Measurements from ENCODE around the gene PRTFDC1.
"Not testable (repeated sequence)": the region's sequence is repeated elsewhere in the genome, so short reads cannot be mapped to it uniquely, and the experiment has no call there.

Gene PRTFDC1

DNA sequence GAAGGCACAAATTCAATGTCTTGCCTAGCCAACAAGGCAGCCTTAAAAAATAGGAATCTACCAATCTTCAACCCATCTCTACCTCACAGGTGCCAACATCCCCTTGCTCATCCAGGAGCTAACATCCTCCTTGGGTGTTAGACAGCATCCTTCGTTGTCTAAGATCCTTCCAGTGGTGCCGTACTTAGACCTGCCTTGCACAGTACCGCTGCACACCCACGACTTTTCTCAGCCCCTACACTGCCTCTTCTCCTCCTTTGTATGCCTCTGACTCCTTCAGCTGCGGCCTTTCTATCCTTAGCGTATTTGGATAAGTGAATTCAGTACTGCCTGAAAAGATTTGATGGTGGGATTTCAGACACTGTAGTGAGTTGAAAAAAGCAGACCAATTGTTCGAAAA is 15.9 kb upstream of the PRTFDC1 start:
- Histone ChIP-seq H4K20me1 (no peaks in the 10 kb centered on the region), H3K9ac (no peak overlapping the region), H3K27me3 (no peaks in the 10 kb centered on the region), H3K4me2 (no peak overlapping the region), H3K36me3 (no peaks in the 10 kb centered on the region), H3K4me1 (no peaks in the 10 kb centered on the region), H3K9me3 (replicated peaks in 1 of 11) (no peaks in the 10 kb centered on the region), H3K27ac (no peak overlapping the region), H3K4me3 (no peak overlapping the region)
- no peak for TF ChIP-seq Cebpa-rat (IDR thresholded peaks at IDR 0.05)

DNA sequence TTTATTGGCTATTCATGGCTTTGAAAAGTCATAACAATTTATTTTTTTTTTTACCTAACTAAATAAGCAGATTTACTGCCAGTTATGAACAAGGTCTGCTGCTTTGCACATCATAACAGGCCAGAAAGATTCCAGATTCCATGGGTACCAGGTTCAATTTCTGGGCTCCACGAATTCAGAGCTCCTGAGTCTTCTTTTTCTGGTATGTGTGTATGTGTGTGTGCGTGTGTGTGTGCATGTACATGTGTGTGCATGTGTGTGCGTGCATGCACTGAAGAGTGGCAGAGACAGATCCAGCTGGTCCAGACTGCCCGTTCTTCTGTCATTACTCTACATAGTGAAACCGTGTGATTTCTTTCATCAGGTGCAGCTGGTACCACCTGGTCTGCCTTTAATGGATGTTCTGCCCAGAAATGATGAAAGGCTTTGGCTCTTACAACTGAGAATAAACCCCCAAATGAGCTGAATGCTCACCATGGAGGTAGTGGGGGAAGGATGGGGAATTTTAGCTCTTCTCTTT is 14.6 kb upstream of the PRTFDC1 start:
- Histone ChIP-seq H3K9ac (no peak overlapping the region), H3K36me3 (no peaks in the 10 kb centered on the region), H4K20me1 (no peaks in the 10 kb centered on the region), H3K27ac (no peak overlapping the region), H3K4me1 (no peaks in the 10 kb centered on the region), H3K4me2 (no peak overlapping the region), H3K27me3 (no peaks in the 10 kb centered on the region), H3K9me3 (replicated peaks in 1 of 11) (no peaks in the 10 kb centered on the region), H3K4me3 (no peak overlapping the region)
- no peak for TF ChIP-seq Cebpa-rat (IDR thresholded peaks at IDR 0.05)

DNA sequence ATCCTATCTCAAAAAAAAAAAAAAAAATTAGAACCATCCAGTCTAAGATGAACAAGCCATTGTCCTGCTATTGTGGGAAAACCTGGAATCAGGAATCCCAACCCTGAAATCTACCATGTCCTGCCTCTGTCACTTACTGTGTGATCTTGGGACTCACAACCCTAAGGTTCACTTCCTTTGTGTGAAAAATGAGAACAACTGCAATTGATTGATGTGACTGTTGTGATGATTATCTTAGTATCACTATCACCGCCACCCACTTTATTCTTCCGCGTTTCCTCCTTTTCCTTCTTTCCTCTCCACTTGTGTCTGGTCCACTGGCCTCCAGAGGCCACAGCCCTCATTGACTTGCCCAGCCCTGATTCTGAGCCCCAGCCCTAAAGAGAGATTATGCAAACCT is 12.6 kb upstream of the PRTFDC1 start:
- Histone ChIP-seq H3K27me3 (no peaks in the 10 kb centered on the region), H3K9me3 (replicated peaks in 1 of 11) (no peaks in the 10 kb centered on the region), H3K27ac (no peak overlapping the region), H3K9ac (no peak overlapping the region), H3K4me2 (no peak overlapping the region), H3K36me3 (no peaks in the 10 kb centered on the region), H4K20me1 (no peaks in the 10 kb centered on the region), H3K4me3 (no peak overlapping the region), H3K4me1 (no peaks in the 10 kb centered on the region)
- TF ChIP-seq Cebpa-rat (IDR thresholded peaks at IDR 0.05) = no peak

DNA sequence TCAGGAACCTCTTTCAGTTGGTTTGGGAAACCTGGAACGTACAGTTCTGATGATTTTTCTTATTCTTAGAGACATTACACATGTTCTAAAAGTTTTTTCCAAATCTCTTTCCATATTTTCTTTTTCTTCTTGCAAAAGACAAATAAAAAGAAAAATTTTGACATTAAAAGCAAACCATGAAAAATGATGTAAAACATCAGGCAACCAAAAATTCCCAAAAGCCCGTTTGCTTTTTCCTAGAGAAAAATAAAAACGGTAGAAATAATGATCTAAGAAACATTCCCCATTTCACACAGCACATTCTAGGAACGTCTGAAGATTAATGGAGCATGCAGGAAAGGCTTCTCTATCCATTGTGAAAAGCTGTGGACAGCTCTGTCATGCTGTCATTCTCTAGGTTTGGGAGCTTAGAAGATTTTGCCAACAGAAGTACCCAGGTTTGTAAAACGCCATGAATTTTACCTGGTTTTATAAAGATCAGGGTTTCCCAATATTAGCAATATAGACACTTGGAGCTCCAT is 11.2 kb upstream of the PRTFDC1 start:
- H3K9ac ChIP-seq = no peak overlapping the region
- H3K27me3 ChIP-seq = no peaks in the 10 kb centered on the region
- no peaks in the 10 kb centered on the region for H3K4me1 ChIP-seq
- no peak overlapping the region for H3K4me3 ChIP-seq
- no peaks in the 10 kb centered on the region for H3K9me3 ChIP-seq (replicated peaks in 1 of 11)
- no peak for TF ChIP-seq Cebpa-rat (IDR thresholded peaks at IDR 0.05)
- no peak overlapping the region for H3K27ac ChIP-seq
- H3K4me2 ChIP-seq = no peak overlapping the region
- no peaks in the 10 kb centered on the region for H3K36me3 ChIP-seq
- H4K20me1 ChIP-seq = no peaks in the 10 kb centered on the region

DNA sequence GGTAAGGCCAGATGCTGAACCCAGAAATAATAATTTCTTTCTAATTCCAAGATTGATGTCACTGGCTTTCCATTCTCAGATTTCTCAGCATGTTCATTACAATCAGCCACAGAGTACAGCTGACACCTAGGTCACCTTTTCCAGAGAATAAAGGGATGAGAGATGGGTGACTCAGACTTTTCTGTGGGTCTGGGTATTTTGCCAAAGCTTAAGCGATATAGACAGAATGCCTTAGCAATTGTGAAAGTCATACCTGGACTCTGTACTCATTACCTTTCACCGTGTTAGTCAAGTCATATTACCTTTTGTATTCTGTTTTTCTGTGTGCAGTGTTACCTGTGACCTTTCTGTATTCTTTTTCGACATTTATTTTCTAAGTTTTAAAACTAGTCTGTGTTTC is 10.6 kb upstream of the PRTFDC1 start:
- no peaks in the 10 kb centered on the region for H3K27me3 ChIP-seq
- no peaks in the 10 kb centered on the region for H3K9me3 ChIP-seq (replicated peaks in 1 of 11)
- no peaks in the 10 kb centered on the region for H4K20me1 ChIP-seq
- no peak for TF ChIP-seq Cebpa-rat (IDR thresholded peaks at IDR 0.05)
- H3K4me2 ChIP-seq = no peak overlapping the region
- no peaks in the 10 kb centered on the region for H3K36me3 ChIP-seq
- H3K9ac ChIP-seq = no peak overlapping the region
- H3K4me1 ChIP-seq = no peaks in the 10 kb centered on the region
- H3K27ac ChIP-seq = no peak overlapping the region
- H3K4me3 ChIP-seq = no peak overlapping the region

DNA sequence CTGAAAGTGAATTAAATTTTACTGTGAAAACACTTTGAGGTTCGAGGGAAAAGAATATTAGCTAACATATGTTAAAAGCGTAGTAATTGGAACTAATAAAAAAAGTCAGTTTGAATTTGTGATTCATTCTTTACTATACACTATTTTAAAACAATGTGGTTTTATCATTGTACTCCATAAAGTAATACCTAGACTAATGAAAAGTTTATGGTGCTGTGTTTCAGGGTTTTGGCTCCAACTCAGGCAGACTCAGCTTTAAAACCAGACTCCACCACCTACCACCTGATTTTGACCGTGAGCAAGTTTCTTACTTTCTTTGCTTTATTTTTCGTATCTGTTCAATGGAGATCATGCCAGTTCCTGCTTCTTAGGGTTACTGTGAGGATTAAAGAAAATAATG is 9.2 kb upstream of the PRTFDC1 start:
- H3K9ac ChIP-seq = no peak overlapping the region
- no peak overlapping the region for H3K4me3 ChIP-seq
- H3K27me3 ChIP-seq = no peaks in the 10 kb centered on the region
- no peak overlapping the region for H3K27ac ChIP-seq
- H3K36me3 ChIP-seq = no peaks in the 10 kb centered on the region
- no peak for TF ChIP-seq Cebpa-rat (IDR thresholded peaks at IDR 0.05)
- H3K4me2 ChIP-seq = no peak overlapping the region
- no peaks in the 10 kb centered on the region for H3K9me3 ChIP-seq (replicated peaks in 1 of 11)
- H4K20me1 ChIP-seq = no peaks in the 10 kb centered on the region
- H3K4me1 ChIP-seq = no peaks in the 10 kb centered on the region

DNA sequence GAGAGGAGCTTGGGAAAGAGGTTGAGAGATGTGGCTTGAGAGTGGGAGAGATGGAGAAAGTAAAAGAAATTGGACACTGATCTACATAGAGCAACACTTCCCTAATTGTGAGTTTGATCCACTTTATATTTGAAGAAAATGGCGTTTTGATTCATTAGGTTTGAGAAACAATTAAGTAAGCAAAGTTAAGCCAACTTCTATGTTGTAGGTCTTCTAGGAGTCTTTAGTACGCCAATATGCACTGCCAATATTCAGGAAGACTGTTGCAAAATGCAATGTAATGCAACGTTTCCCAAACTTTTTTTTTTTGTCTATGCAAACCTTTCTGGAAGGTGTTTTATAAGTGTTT is 7.0 kb upstream of the PRTFDC1 start:
- Histone ChIP-seq H4K20me1 (no peaks in the 10 kb centered on the region), H3K27me3 (no peaks in the 10 kb centered on the region), H3K4me2 (no peak overlapping the region), H3K4me1 (no peaks in the 10 kb centered on the region), H3K4me3 (no peak overlapping the region), H3K36me3 (no peaks in the 10 kb centered on the region), H3K9me3 (replicated peaks in 1 of 11) (no peaks in the 10 kb centered on the region), H3K9ac (no peak overlapping the region), H3K27ac (no peak overlapping the region)
- no peak for TF ChIP-seq Cebpa-rat (IDR thresholded peaks at IDR 0.05)

DNA sequence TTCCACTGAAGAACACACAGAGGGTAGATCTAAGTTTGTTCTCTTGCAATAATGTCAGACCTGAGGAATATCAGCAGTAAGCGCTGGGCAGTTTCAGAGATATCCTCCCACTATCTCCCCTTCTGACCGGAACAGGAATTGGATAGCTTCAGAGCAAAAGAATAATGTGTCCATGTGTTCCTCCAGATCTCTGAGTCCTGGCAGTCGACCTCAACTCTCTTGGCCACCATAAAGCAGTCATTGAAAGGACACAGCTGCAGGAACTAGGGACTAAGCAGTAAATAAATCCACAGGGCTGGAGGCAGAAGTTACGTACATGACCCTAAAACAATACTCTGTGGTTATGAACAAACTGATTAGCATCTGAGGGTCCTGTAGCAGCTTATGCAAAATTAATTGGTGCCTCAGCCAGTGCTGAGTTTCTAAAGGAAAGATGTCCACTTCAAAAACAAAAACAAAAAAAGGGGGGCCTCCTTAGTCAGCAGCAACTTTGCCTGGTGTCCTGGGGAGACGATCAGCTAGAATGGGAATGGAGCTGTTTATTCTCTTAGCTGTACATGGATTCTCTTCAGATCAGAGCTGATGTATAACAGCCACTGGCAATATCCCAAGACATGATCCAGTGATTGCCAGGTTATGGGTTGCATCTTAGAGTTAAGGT is 6.4 kb upstream of the PRTFDC1 start:
- no peak for TF ChIP-seq Cebpa-rat (IDR thresholded peaks at IDR 0.05)
- Histone ChIP-seq H3K27ac (no peak overlapping the region), H3K4me1 (no peaks in the 10 kb centered on the region), H3K9me3 (replicated peaks in 1 of 11) (no peaks in the 10 kb centered on the region), H3K36me3 (no peaks in the 10 kb centered on the region), H3K27me3 (no peaks in the 10 kb centered on the region), H4K20me1 (no peaks in the 10 kb centered on the region), H3K4me3 (no peak overlapping the region), H3K4me2 (no peak overlapping the region), H3K9ac (no peak overlapping the region)

DNA sequence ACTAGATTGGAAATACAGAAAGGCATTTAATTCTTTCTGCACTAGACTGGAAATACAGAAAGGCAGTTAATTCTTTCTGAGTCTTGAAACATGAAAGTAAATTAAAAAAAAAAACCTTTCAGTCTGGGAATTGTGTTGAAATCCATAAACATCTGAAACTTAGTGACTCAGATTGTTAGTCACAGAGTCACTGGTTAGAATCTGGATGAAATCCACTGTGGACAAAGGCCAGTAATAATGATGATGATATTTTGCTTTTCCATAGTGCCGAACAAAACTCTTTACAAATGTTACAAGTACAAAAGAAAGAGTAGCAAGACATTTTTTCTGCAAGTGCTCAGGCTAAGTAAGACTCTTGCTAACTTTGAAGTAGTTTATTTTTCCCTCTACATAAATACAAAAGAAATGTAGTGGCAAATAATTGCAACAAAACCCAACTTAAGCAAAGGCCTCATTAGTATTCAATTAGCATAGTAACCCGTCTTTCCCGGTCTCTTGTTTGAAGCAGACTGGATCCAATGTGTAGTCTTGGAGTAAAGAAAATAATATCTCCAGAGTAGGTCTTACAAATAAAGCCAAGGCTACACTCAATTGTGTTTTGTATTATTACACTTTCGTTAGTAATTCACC is 5.8 kb upstream of the PRTFDC1 start:
- Histone ChIP-seq H3K4me1 (peaks cover 0 to 4% (median 2%) of the 10 kb centered on the region in 10 experiments; a peak in 5 of 20 replicates), H3K27me3 (no peaks in the 10 kb centered on the region), H3K4me2 (no peak overlapping the region), H3K36me3 (no peaks in the 10 kb centered on the region), H3K4me3 (no peak overlapping the region), H3K9me3 (replicated peaks in 1 of 11) (no peaks in the 10 kb centered on the region), H3K27ac (no peak overlapping the region), H4K20me1 (no peaks in the 10 kb centered on the region), H3K9ac (no peak overlapping the region)
- no peak for TF ChIP-seq Cebpa-rat (IDR thresholded peaks at IDR 0.05)

DNA sequence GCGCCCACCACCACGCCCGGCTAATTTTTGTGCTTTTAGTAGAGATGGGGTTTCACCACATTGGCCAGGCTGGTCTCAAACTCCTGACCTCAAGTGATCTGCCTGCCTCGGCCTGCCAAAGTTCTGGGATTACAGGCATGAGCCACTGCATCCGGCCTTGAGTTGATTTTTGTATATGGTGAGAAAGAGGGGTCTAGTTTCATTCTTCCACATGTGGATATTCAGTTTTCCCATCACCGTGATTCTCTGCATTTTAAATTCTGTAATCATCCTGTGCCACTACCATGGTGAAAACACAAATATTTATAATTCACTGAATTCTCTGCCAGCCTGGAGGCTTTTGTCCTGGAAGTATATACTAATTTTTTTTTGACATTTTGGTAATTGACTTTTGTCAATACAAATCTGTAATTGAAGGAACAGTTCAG is 5.2 kb upstream of the PRTFDC1 start:
- not testable (repeated sequence) for H3K27ac ChIP-seq; H3K4me1 ChIP-seq; H4K20me1 ChIP-seq; H3K4me3 ChIP-seq; H3K9me3 ChIP-seq (replicated peaks in 1 of 11); H3K4me2 ChIP-seq; H3K36me3 ChIP-seq; H3K9ac ChIP-seq; H3K27me3 ChIP-seq

Measured in BLaER1 treated with 17β-estradiol and CSF1 and Interleukin-3, amounts not matched to agents 10 nM and 100 nM (cell line).